DMS79 (cell line): ENCODE results near the gene FOXJ1.
"Not testable (repeated sequence)": the region's sequence is repeated elsewhere in the genome, so short reads cannot be mapped to it uniquely, and the experiment has no call there.

ENCODE experiments used
- DNase-seq: peaks from one replicate; lab custom pipeline; 2025; lab: John Stamatoyannopoulos, UW

FOXJ1 gene, protein sequence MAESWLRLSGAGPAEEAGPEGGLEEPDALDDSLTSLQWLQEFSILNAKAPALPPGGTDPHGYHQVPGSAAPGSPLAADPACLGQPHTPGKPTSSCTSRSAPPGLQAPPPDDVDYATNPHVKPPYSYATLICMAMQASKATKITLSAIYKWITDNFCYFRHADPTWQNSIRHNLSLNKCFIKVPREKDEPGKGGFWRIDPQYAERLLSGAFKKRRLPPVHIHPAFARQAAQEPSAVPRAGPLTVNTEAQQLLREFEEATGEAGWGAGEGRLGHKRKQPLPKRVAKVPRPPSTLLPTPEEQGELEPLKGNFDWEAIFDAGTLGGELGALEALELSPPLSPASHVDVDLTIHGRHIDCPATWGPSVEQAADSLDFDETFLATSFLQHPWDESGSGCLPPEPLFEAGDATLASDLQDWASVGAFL

DNA sequence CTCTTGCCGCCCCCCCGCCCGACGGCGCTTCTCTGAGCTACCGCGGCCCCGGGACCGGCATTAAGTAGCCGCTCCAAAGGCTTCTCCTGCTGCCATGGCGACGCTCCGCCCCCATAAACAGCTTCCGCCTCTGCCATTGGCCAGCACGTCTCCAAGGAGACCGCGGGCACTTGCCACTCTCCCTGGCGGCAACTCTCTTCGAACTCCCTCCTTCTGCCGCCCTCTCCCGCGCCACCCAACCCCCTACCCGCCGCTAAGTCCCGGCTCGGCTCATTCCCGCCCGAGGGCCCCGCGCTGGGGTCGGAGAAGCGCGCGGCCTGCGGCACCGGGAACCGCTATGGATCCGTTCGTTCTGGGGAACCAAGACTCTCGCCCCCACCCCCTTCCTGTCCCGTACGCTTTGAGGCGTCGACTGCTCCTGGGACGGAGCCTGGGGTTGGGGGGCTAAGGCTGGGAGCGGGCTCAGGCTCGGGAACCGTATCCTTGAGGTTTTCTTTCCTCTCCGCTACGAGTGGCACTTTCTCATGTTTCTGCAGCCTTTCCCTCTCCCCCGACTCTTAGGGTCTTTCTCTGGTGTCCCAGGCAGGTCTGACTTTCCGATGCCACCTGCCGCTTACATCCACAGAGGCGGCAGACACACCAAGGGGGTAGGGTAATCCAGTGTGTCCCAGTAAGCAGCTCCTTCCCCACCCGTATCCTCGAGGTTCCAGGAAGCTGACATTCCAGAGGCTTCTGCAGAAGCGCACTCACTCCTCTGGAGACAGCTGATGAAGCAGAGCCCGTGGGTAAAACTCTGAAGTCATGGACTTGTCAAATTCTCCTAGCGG lies at the start of gene FOXJ1:
Gene FOXJ1, minus strand, starts transcription at position 34 of the 827 bp plus-strand sequence. CDS start 850 bp downstream, outside the sequence.
- DNase-seq = peak; percentile 71

DNA sequence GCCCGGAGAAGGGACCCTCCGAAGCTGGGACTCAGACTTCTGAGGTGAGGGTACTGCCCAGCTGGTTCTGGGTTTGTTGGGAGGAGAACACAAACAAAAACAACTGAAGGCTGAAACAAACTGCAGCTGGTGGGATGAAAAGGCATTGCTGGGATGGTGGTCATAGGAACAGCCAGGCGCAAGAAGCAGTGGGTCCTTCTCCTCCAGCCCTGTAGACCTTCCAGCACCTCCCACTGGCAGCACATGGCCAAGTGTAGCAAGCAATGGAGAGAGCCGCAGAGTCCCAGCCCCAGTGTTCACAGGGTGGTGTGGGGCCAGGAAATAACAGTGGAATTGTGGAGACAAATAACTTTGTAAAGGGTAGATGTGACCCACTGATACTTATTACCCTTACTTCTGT lies 48.7 kb upstream of the FOXJ1 start:
- DNase-seq = no peak

DNA sequence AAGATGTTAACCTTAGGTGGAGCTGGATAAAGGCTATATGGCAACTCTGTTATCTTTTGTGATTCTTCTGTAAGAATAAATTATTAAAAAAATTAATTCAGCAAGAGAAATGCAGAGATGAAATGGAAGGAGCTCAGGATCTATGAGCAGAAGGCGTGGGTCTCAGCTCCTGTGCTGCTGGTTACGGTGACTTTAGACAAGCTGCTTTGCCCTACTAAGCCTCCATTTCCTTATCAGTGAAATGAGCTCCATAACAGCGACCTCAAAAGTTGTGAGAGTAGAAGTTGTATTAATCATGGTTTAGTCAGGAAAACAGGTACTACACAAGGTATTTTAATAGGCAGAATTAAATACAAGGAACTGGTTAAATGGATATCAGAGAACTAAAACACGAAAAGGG lies 48.2 kb upstream of the FOXJ1 start:
- no peak for DNase-seq

DNA sequence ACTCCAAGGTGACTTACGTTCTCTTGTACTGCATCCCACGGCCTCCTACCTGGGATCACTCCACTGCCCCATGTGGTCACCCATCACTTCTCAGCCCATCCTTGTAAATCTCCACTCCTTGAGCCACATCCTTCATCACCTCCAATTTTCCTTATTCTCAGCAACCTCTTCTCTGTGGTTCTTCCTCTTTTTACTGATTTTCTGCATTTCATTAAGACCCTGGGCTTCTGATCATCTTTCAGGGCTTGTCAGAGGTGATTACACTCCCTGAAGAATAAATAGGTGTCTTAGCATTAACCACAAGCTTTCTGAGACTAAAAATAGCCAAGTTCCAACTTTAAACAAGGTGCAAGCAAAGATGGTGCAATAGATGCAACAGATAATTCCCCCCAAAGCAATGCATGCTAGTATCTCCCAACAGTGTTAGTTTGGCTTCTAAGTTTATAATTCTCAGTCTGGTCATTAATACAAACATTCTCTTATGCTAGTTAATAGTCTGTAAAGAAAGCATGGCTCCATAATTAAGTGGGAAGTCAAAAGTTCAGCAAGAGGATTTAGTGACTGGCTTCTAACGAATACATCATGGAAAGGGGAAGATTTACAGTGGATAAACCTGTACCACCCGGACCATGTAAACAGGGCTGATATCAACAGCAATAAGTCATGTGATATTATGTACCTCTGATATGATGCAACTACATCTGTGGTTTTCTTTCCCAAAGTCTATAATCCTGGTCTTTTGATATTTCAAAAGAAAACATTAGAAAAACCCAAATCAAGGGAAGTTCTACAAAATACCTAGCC lies 47.4 kb upstream of the FOXJ1 start:
- no peak for DNase-seq

DNA sequence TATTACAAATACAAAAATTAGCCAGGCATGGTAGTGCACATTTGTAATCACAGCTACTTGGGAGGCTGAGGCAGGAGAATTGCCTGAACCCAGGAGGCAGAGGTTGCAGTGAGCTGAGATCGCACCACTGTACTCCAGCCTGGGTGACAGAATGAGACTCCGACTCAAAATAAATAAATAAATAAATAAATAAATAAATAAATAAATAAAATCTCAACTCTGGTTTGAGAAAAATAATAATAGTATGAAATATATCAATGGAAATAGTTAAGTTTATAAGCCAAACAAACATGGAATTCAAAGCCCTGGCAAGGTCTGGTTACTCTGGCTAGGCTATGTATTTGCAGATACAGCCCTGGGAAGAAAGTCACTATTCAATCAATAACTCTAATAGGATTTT lies 45.7 kb upstream of the FOXJ1 start:
- not testable (repeated sequence) for DNase-seq

DNA sequence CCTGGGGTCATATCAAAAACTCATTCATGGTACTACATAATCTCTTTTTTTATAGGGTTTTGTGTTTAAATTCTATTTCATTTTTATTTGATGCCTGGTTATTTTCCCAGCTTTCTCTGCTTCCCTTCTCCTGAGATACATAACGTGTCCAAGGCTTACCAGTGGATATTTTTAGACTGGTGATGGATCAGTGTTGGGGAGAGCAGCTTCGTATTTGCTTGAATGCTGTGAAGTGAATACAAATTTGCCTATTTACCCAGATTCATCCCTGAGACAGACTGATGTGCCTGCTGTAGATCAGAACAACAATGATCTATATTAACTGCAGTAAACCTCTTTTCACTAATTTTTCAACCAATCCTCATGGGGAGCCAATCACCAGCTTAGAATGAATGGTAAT lies 43.2 kb upstream of the FOXJ1 start:
- no peak for DNase-seq

DNA sequence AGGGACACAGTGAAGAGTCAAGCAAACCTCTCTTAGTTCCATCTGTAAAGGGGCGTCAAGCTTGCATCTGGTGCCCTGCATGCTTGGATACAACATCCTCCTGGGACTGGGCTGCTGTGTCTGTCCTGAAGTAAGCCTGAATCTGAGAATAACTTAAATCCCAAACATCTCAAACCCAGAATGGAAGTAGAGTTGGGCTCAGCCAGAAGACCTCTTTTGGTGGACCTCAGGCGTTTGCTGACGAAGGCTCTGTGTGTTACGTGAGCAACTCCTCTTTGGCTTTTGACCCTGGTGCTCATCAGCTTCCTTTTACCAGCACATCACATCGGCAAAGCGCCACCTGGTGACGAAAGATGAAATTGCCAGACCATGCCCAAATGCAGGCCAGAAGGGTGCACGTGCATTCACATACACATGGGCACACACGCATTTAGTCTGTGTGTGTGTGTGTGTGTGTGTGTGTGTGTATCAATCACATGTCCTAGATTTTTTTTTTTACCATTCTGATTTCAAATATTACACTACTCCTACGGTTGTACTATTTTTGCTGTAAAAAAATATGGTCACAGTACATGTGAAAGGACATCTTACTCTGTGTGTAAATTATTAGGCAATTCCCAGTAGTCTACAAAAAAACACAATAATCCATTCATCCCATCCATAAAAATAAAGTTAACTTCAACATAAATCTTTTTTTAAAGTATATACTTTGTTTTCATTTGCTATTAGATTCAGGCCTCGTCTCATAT lies 41.1 kb upstream of the FOXJ1 start:
- peak; percentile 55 for DNase-seq

DNA sequence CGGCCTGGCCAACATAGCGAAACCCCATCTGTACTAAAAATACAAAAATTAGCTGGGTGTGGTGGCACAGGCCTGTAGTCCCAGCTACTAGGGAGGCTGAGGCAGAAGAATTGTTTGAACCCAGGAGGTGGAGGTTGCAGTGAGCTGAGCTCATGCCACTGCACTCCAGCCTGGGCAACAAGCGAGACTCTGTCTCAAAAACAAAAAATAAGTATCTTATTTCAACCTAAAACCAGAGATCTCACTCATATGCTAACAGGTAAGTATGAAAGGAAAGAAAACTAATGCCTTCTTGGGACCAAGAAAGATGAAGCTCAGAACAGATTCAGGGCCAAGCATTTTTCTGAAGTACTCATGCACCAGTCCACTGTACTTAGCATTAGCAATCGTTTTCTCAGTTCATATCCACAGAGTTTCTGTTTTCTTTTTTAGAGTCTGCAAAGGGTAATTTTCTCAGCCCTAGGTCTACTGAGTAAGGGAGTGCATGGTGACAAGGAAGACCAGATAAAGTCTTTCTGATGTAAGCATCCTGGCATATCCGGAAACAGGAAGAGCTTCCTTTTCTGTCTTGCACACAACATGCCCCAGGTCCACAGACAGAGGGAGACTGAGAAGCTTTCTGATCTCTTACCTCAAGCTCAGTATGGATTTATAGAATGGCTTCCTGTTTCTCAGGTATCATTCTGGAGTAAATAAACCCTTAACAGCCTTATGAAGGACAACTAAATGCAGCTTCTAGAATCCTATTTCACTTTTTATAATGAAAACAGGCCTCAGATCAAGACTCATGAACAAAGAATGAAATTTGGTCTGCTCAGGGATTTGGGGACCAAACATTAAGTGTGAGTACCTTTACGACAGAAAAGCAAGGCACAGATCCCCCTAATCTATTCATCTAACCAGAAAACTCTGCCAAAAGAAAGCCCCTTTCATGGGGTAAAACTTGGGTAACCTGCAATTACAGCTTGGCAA lies 38.7 kb upstream of the FOXJ1 start:
- DNase-seq = no peak

DNA sequence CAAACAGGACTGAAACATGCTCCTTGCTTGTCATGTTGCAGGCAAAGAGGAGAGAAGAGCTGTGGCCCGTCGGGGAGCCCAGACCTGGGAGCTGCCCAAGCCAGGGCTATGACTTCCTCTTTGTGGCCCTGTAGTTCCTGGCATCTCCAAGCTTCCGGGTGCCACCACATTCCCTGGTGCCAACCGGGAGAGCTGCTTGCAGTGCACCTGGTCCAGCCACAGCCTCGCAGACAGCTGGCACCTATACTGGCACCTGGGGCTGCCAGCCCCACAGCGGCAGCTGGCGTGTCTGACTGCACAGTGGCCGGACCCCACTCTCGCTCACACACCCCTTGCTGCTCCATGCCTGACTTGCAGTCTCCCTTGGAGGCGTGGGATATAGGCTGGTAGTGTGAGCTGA lies 37.1 kb upstream of the FOXJ1 start:
- no peak for DNase-seq

DNA sequence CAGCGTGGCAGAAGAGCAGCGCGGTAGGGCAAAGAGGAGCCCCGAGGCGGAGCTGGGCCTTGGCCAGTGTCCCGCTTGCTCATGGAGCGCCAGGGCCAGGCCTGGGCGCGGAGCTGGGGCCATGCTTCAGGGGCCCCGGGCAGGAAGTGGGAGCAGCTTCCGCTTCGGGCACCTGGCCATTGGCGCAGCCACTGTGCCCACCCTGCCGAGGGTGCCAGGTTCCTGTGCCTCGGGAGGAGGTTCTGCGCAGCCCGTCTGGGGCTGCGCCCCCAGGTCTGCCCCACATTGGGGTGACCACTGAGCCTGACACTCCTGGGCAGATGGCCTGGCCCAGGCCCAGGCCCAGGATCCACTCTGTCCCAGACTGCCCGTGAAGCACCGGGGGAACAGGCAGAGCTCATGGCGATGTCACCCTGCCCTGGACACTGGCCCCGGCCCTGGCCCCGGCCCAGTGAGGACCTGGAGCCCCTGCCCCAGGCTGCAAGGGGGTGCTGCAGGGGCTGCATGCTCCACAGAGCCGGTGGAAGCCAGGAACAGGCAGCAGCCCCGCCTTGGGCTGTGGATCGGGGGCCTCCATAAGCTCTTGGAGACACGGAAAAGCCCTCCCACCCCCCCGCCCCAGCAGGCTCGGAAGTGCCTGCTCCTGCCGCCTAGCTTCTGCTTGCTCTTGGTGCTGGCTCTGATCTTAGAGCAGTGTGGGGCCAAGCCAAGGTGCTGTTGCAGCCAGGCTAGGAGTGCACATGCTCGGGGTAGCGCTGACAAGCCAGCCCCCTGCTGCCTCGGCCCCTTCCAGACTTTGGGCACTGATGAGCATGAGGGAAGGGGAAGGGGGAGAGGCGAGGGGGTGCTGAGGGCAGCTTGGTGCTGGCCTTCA lies 35.9 kb upstream of the FOXJ1 start:
- no peak for DNase-seq

DNA sequence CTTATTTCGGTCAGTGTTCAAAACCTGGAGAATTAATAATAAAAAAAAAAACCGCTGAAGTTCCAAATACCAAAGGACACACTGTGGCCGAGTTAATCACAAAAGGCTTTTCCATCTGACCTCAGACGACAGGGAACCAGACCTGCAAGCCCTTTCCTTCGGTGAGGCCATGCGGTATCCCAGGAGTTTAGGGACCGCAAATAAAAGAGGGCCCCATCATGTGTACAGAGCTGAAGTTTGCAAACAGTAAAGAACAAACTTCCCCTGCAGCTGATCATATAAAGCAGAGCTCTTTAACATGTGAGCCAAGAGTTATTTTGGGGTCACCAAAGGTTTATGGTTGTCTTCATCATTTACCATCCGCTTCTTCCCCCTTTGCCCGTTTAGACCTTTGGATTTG lies 33.0 kb upstream of the FOXJ1 start:
- no peak for DNase-seq

DNA sequence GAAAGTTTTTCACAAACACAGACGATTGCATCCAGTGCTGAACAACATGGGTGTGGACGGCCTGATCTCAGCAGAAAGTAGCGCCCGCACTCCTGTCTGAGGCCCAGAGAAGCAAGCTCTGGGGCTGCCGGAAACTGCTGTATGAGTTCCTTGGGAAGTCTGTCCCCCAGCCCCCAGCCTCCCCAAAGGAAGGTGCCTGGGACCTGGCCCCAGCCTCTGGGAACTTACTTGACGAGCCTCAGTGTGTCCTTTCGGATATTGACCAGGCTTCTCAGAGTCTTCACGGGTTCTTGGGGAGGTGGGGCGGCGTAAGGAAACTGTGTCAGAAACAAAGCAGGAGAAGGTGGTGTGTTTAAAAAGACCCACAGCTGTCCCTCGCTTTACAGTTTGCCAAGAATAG lies 32.4 kb upstream of the FOXJ1 start:
- no peak for DNase-seq

DNA sequence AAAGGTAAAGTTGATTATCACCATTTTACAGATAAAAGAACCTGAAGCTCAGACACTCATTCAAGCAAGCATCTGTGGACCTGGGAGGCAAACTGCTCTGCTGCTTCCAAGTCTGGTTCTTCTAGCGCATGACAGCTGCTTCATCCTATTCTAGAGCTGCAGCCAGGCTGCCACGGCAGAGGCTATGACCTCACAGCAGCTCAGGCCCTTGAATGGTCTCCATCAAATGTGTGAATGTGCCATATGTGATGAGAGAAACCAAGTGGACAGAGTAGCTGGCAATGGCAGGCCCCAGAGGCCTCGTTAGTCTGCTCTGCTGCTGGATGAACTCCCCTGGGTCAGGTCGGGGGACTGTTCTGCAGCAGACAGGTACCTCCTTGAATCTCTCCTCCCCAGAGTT lies 30.7 kb upstream of the FOXJ1 start:
- DNase-seq = no peak

DNA sequence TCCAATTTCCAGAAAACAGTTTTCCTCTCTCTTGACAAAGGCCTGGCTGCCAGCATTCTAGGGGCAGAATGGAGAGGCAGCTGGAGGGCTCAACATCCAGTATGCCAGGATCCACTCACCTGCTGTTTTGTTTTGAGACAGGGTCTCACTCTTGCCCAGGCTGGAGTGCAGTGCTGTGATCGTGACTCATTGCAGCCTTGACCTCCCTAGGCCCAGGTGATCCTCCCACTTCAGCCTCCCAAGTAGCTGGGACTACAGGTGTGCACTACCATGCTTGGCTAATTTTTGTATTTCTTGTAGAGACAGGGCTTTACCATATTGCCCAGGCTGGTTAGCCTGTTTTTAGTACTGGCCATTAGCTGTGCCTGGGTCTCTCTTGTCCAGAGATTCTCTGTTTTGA lies 29.1 kb upstream of the FOXJ1 start:
- no peak for DNase-seq

DNA sequence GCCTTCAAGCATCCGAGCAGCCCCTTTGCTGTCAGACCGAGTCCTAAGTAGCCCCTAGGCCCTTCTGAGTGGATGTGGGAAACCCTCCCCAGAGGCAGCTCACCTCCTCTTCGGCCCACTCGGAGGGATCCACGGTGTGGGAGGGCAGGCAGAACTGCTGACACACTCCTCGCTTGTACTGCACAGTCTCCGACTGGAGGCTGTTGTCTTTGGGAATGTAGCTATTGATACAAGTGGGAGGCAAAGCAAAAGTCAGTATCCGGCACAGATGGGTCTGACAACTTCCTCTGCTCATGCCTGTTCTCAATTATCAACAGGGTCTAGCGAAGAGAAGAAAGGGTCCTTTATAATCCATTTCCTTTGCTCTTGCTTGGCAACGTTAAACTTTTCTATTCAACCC lies 25.9 kb upstream of the FOXJ1 start:
- DNase-seq = no peak

DNA sequence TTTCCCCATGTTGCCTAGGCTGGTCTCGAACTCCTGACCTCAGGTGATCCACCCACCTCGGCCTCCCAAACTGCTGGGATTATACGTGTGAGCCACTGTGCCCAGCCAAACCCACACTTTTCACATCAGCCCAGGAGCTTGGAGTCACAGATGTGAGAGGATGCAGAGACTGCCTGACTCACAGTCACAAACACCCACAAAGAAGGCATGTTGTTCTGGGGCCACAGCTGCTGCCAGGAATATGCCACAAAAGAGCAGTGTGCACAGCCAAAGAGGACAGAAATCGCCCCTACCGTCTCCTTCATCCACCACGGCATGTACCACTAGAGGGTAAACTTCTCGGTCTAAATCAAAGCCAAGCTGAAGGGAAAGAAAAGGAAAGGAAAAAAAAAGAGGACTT lies 25.1 kb upstream of the FOXJ1 start:
- DNase-seq = no peak

DNA sequence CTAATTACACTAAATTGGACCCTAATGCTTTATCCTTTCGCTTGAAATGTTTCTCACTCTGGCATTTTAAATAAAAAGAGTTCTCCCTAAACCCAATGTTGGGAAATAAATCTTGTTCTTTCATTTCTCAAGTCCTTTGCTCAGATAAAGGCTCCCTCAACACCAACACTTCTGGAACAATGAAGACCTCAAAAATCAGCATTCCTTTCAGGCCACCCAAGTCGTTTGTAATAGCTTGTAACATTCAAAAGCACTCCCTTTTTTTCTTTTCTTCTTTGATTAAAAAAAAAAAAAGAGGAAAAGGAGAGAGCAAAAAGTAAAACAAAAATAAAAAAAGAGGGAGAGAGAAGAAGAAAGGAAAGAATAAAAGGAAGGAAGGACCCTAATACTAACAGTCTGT lies 23.3 kb upstream of the FOXJ1 start:
- no peak for DNase-seq

DNA sequence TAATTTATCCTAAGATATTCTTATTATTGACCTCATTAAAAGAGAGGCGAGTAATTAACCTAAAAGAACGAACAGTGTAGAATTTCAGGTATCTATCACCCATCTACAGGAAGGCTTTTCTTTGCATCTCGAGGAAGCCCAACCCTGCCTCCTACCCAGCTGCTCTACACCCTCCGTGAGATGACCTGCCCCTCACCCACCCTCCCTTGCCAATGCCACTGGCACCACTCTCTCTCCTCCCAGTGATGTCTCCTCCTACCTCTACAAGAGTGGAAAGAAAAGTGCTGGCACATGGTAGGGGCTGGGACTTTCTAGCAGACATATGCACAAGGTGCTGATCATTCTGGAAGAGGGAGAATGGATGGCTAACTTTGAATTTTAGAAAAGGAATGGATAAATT lies 22.9 kb upstream of the FOXJ1 start:
- DNase-seq = no peak

DNA sequence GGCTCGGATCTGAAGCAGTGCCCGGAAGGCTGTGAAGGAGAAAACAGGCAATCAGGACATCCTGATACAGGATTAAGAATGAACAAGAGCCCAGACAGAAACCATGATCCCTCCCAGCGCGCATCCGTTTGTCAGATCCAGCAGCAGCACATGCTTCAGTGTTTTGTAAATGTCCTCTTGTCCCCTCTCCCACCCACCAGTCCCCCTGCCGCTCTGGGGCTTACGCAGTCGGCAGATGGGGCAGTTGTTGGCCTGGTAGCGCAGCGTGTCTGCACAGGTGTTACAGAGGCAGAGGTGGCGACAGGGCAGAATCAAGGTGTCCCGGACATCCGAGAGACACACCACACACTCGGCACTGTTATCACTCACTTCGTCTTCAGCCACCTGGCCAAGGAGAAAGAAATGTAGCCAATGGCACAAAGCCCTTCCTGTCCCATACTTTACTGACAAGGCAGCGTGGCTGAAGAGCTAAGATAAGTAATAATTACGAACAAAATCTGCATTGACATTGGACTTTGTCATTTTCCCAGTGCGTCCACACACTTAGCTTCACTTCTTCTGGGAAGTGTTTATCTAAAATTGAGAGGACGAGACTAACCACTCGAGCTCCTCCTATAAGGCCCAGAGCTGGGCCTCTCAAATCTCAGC lies 20.7 kb upstream of the FOXJ1 start:
- DNase-seq = no peak
